Measurements from ENCODE around the gene GALNT14. TPM values are rescaled to one million over a fixed set of nuclear protein-coding genes. Genes with fewer than 3 reads are reported as not detected.

GALNT14 gene
- total RNA-seq, 1 donor from 2014 or later = 7.0 TPM

GRCh38 chr2:31136000-31136399, 2.2 kb downstream of the GALNT14 start:
- DNase-seq (ENCODE audit: low spot score) = no peak

- no peak for DNase-seq (ENCODE audit: low spot score)
Observed at GRCh38 chr2:31134480-31134879, 3.8 kb downstream of the GALNT14 start.

- DNase-seq (ENCODE audit: low spot score) = no peak
Observed at GRCh38 chr2:31132786-31133185, 5.5 kb downstream of the GALNT14 start.

- DNase-seq (ENCODE audit: low spot score) = no peak
Observed at GRCh38 chr2:31131871-31132270, 6.4 kb downstream of the GALNT14 start.

- no peak for DNase-seq (ENCODE audit: low spot score)
Observed at GRCh38 chr2:31129375-31130171, 8.7 kb downstream of the GALNT14 start.

GRCh38 chr2:31127931-31128330, 10.3 kb downstream of the GALNT14 start:
- no peak for DNase-seq (ENCODE audit: low spot score)

GRCh38 chr2:31125918-31126695, 12.1 kb downstream of the GALNT14 start:
- no peak for DNase-seq (ENCODE audit: low spot score)

- DNase-seq (ENCODE audit: low spot score) = no peak
Observed at GRCh38 chr2:31124904-31125303, 13.3 kb downstream of the GALNT14 start.

- no peak for DNase-seq (ENCODE audit: low spot score)
Observed at GRCh38 chr2:31122133-31122532, 16.1 kb downstream of the GALNT14 start.

- no peak for DNase-seq (ENCODE audit: low spot score)
Observed at GRCh38 chr2:31113765-31114164, 24.5 kb downstream of the GALNT14 start.

GRCh38 chr2:31112544-31112943, 25.7 kb downstream of the GALNT14 start:
- DNase-seq (ENCODE audit: low spot score) = no peak

- no peak for DNase-seq (ENCODE audit: low spot score)
Observed at GRCh38 chr2:31110998-31111397, 27.2 kb downstream of the GALNT14 start.

- no peak for DNase-seq (ENCODE audit: low spot score)
Observed at GRCh38 chr2:31110431-31110830, 27.8 kb downstream of the GALNT14 start.

GRCh38 chr2:31109633-31110192, 28.5 kb downstream of the GALNT14 start:
- DNase-seq (ENCODE audit: low spot score) = no peak

GRCh38 chr2:31108561-31109286, 29.5 kb downstream of the GALNT14 start:
- no peak for DNase-seq (ENCODE audit: low spot score)

- DNase-seq (ENCODE audit: low spot score) = no peak
Observed at GRCh38 chr2:31107591-31108300, 30.5 kb downstream of the GALNT14 start.

GRCh38 chr2:31101701-31102100, 36.5 kb downstream of the GALNT14 start:
- no peak for DNase-seq (ENCODE audit: low spot score)

- no peak for DNase-seq (ENCODE audit: low spot score)
Observed at GRCh38 chr2:31097962-31098613, 40.2 kb downstream of the GALNT14 start.

GRCh38 chr2:31090188-31090587, 48.1 kb downstream of the GALNT14 start:
- DNase-seq (ENCODE audit: low spot score) = no peak

- no peak for DNase-seq (ENCODE audit: low spot score)
Observed at GRCh38 chr2:31089645-31090044, 48.6 kb downstream of the GALNT14 start.

All from ureter (tissue), 1 donor.